Thoracic aorta (tissue), 2 donors: ENCODE data around the gene FCHO1. TPM values are rescaled to one million over a fixed set of nuclear protein-coding genes. Genes with fewer than 3 reads are reported as not detected.
A peak's percentile ranks its signal among the peaks of the same experiment; 100 is the strongest.

Experiments used
- ATAC-seq: fragments of 150-250 bp; one replicate; pipeline ENCODE4 v1.8.0; 2017; ENCODE audit warnings: low read depth; ENCODE audit not compliant: insufficient number of reproducible peaks, low FRiP score
- DNase-seq: peaks from one replicate; pipeline ENCODE4 v3.0.0-alpha.2; 2020; ENCODE audit warnings: low spot score
- H3K27ac ChIP-seq, 2 donors: fragments of 200-600 bp; sonication (generic); 1 replicate in 1 of 2; 2 replicates in 1 of 2; pipeline ENCODE4 v1.5.1; 2016; ENCODE audit warnings: mild to moderate bottlenecking in 2 of 2, moderate library complexity in 2 of 2
- H3K27me3 ChIP-seq: fragments of 200-600 bp; sonication (generic); replicated peaks from 2 replicates; pipeline ENCODE4 v1.6.0; 2016; ENCODE audit warnings: mild to moderate bottlenecking; ENCODE audit not compliant: insufficient read depth
- H3K36me3 ChIP-seq: fragments of 200-600 bp; sonication (generic); one replicate; pipeline ENCODE4 v1.5.1; 2016
- H3K4me1 ChIP-seq, 2 donors: fragments of 200-600 bp; sonication (generic); 1 replicate in 1 of 2; 2 replicates in 1 of 2; pipeline versions ENCODE4 v1.5.1 to v1.6.0; 2016; ENCODE audit warnings: low read depth in 2 of 2, mild to moderate bottlenecking in 1 of 2; ENCODE audit not compliant: control insufficient read depth in 1 of 2
- H3K4me3 ChIP-seq: fragments of 200-600 bp; sonication (generic); 2 replicates; pipeline ENCODE4 v1.5.1; 2016; ENCODE audit warnings: mild to moderate bottlenecking
- H3K9me3 ChIP-seq: fragments of 200-600 bp; sonication (generic); 2 replicates; pipeline ENCODE4 v1.5.1; 2016
- CTCF ChIP-seq: fragments of 200-600 bp; sonication (generic); IDR thresholded peaks from one replicate; pipeline ENCODE4 v1.5.1; 2019; ENCODE audit warnings: antibody characterized with exemption
- total RNA-seq, 2 donors: library from RNA; depleted of rRNA; stranded (reverse); fragments of >200 nt; gene quantifications; one replicate each; pipeline versions ENCODE4 v1.1.0 to v1.2.3, GENCODE V29; 2016

FCHO1 gene
- total RNA-seq: 1 to 10 TPM; 8.5 to 8.9 TPM

DNA sequence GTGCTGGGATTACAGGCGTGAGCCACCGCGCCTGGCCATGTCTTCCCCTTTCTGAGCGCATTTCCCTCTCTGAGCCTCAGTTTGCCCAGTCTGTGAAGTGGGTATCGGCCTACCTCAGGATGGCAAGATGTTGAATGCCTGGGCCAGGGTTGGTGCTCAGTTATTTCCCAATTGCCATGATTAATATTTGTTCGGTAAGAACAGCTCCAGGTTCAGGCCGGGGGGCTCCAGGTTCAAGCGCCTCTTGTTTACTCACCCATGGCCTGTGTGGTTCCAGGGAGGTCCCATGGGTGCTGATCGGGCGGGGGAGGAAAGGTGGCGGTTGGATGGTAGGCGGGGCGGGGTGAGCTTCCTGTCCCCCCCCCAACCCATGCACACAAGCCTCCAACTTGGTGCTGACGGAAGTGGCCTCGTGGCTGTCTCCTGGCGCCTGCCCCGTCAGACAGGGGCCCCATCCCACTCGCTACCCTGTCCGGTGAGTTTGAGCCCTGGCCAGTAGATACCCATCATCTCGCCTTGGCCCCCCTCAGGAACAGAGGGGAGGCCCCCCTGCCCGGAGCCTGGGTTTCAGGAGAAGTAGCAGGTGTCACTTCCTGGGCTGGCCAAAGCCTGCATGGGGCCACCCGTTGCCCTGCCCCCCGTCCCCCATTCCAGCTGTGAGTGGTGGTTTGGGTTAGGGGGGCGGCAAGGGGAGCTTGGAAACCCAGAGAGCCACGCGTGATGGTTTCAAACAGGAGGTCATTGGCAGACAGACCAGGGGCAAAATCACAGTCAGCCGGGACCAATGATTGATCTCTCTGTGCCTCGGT lies at the start of gene FCHO1:
TSS of gene FCHO1 (plus strand) at position 375 of the 809 bp plus-strand sequence. CDS start 3,688 bp downstream, outside the sequence.
- ATAC-seq (no peak), DNase-seq (no peak)
- no peaks in the 10 kb centered on the region for H3K9me3 ChIP-seq
- H3K27me3 ChIP-seq: no peaks in the 10 kb centered on the region
- H3K4me3 ChIP-seq: peak within 1 kb of the TSS; percentile 51
- H3K36me3 ChIP-seq: no peaks in the 10 kb centered on the region
- H3K27ac ChIP-seq: no peak within 1 kb of the TSS
- H3K4me1 ChIP-seq: peaks cover 0 to 10% of the 10 kb centered on the region in 2 donors
- no peak for TF ChIP-seq CTCF

DNA sequence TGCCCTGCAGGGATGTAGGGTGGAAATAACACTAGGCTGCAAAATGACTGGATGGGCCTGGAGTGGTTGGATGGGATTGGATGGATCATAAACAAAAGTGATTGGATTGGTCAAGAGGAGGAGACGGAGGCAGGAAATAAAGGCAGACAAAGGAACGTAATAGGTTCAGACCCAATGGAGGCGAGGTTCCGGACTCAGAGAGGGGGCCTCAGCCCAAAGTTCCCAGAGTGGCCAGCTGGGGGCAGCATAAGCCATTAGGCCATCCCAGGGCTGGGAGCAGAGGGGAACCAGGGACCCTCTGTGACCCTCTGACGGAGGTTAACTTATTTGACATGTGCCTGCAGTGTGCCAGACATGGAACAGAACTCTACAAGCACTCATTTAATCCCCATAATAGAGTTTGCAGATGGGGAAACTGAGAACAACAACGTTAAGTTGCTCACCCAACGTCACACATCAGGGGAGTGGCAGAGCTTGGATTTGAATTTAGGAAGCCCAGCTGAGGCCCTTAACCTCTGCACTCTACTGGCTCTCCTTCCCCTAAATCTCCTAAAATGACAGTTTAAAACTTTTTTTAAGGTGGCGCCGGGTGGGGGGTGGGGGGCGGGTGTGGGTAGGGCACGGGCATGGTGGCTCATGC lies 47.3 kb upstream of the FCHO1 start:
- Histone ChIP-seq H3K9me3 (no peaks in the 10 kb centered on the region), H3K4me3 (no peak overlapping the region), H3K4me1 (no peaks in the 10 kb centered on the region), H3K27ac (no peak overlapping the region), H3K36me3 (no peaks in the 10 kb centered on the region), H3K27me3 (no peaks in the 10 kb centered on the region)
- no peak for DNase-seq
- ATAC-seq: peak; percentile 28
- TF ChIP-seq CTCF: peak; percentile 66

DNA sequence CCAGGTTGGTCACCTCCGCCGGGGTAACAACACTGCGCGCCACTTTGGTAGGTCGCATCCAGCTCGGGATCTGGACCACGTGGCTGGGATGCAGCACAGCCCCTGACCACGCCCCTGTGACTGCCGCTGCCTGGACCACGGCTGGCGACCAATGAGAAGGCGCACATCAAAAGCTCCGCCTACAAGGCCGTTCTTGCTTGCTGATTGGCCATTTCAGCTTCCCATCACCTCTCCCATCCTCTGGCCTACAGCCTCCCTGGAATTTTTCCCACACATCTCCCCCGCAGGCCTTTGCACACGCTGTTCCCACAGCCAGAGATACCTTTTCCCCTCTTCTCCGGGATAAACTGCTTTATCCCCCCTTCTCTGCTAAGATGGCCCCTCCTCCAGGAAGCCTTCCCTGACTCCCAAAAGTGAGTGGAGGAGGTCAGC lies 44.5 kb upstream of the FCHO1 start:
- Histone ChIP-seq H3K36me3 (no peaks in the 10 kb centered on the region), H3K9me3 (no peaks in the 10 kb centered on the region), H3K27me3 (no peaks in the 10 kb centered on the region), H3K4me1 (no peaks in the 10 kb centered on the region), H3K27ac (no peak overlapping the region), H3K4me3 (no peak overlapping the region)
- ATAC-seq (no peak), DNase-seq (no peak)
- TF ChIP-seq CTCF: no peak

DNA sequence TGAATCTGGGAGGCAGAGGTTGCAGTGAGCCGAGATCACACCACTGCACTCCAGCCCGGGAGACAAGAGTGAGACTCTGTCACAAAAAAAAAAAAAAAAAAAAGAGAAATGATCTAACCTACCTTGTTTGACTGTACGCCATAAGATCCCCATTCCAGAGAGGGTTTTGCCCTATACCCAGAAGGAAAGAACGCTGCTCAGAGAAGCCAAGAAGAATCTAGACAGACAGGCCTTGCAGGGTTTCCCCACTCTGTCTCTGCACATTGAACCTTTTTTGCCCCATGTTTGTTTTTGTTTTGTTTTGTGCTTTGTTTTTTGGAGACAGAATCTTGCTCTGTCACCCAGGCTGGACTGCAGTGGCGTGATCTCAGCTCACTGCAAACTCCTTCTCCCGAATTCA lies 39.4 kb upstream of the FCHO1 start:
- DNase-seq (no peak), ATAC-seq (no peak)
- no peak overlapping the region for H3K27ac ChIP-seq
- H3K27me3 ChIP-seq: no peaks in the 10 kb centered on the region
- H3K4me1 ChIP-seq: peaks cover 3 to 4% of the 10 kb centered on the region in 2 donors
- no peaks in the 10 kb centered on the region for H3K36me3 ChIP-seq
- H3K4me3 ChIP-seq: no peak overlapping the region
- no peak for TF ChIP-seq CTCF
- H3K9me3 ChIP-seq: no peaks in the 10 kb centered on the region

DNA sequence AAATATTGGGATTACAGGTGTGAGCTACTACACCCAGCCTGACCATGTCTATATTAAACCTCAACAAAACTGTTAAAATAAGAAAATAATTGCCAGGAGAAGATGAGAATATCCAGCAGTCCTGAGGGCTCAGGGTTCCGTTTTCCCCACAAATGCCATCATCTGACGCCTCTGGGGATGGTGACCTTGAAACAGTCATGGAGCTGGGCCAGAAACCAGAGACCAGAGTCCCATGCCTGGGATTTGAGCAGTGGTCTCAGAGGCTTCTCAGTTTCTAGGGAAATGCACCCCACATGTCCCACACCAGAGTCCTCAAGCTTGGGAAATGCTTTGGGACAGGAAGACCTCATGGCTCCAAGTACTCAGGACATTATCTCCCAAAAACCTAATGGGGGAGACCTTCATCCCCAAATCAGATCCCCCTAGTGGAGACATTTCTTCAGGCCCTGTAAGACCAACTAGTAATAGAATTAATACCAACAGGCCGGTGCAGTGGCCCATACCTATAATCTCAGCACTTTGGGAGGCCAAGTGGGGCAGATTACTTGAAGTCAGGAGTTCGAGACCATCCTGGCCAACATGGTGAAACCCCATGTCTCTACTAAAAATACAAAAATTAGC lies 34.9 kb upstream of the FCHO1 start:
- Histone ChIP-seq H3K4me1 (peaks cover 33 to 41% of the 10 kb centered on the region in 2 donors), H3K27me3 (no peaks in the 10 kb centered on the region), H3K27ac (peak overlapping the region in 1 of 2 donors; percentile 76), H3K36me3 (no peaks in the 10 kb centered on the region), H3K9me3 (no peaks in the 10 kb centered on the region), H3K4me3 (no peak overlapping the region)
- DNase-seq (no peak), ATAC-seq (no peak)
- peak; percentile 23 for TF ChIP-seq CTCF
